ENCODE data around the gene RNF214.
A peak's percentile ranks its signal among the peaks of the same experiment; 100 is the strongest.

Gene RNF214

GRCh38 chr11:117282956-117283355, 50.5 kb downstream of the RNF214 start:
- no peak for DNase-seq (ENCODE audit: low read depth)

GRCh38 chr11:117284053-117284452, 51.6 kb downstream of the RNF214 start:
- no peak for DNase-seq (ENCODE audit: low read depth)

- DNase-seq (ENCODE audit: low read depth), result no peak
These were observed 54.1 kb downstream of the RNF214 start for GRCh38 chr11:117286588-117286987.

- no peak for DNase-seq (ENCODE audit: low read depth)
These were observed 55.2 kb downstream of the RNF214 start for GRCh38 chr11:117287668-117288067.

- no peak for DNase-seq (ENCODE audit: low read depth)
These were observed 57.3 kb downstream of the RNF214 start for GRCh38 chr11:117289795-117290194.

GRCh38 chr11:117290809-117291396, 58.4 kb downstream of the RNF214 start, which contains the start of gene BACE1-AS:
Gene BACE1-AS (plus strand): TSS chr11:117291346.
- no peak for DNase-seq (ENCODE audit: low read depth)

DNA sequence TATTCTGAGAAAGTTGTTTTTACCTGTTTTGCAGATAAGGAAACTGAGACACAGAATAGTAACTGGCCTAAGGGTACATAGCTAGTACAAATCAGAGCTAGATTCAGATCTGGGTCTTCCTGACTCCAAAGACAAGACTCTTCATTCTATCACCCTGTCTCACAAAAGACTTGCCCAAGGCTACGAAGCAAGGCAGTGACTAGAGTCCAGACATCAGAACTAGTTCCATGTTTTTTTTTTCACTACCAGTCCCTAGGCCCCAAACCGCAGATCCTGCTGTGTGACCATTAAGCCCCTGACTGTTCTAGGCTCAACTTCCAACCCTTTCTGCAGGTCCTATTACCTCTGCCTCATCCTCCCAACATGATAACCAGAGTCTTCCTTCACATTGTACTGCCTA, 60.1 kb downstream of the RNF214 start:
- no peak for DNase-seq (ENCODE audit: low read depth)

- no peak for DNase-seq (ENCODE audit: low read depth)
These were observed 63.1 kb downstream of the RNF214 start for GRCh38 chr11:117295438-117296137.

DNA sequence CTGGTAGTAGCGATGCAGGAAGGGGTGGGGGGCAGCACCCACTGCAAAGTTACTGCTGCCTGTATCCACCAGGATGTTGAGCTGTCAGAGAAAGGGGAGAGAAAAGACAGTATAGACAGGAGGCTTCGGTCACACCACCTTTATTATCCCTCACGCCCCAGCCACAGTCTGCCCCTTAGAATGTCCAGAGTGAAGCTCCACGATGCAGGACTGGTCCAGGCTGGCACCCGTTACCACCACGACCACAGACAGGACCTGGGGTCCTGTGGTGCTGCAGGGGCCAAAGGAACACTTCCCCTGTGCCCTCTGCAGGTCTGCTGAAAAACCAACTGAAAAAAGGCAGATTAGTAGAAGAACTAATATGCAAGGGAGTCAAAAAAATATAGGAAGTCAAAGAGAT, 64.4 kb downstream of the RNF214 start:
- DNase-seq (ENCODE audit: low read depth), result no peak

- no peak for DNase-seq (ENCODE audit: low read depth)
These were observed 65.7 kb downstream of the RNF214 start for GRCh38 chr11:117298195-117298594.

DNA sequence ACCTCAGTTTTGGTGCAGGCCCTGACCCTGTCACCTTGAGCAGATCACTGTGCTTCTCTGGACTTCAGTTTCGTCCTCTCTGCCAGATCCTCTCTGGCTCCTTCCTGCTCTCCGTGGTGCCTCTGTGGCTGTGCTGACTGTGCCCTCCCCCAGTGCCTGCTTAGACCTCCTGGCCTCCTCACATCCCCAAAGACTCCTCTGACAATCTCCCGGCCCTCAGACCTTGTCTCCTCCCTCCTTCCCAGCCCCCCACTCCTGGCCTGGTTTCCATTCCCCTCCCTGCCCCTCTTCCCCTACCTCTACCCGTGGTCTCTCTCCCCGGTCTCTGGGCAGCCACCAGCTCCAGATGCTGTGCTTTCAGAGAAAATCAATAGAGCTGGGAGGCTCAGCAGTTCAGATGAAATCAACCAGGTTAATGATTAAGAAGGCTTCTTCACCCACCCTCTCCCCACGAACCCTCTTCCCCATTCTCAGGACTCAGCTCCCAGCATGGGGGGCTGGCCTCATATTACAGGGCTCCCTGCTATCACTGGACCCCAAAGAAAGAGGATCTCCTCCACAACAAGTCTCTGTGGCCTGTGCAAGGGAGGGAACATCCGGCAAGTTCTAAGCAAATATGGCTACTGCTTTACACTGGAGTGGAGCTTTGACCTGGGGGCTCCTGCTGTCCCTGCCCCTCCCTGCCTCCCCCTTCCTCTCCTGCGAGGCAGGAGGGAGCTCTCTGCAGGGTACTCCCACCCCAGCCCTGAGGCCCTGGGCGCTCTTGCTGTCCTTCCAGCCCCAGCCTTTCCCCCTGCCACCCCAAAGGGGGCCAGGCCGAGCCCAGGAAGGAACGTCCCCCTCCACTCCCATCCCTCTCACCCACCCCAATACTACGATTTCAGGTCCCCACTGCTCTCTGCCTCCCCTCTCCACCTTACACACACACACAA, 67.1 kb downstream of the RNF214 start:
- no peak for DNase-seq (ENCODE audit: low read depth)

DNA sequence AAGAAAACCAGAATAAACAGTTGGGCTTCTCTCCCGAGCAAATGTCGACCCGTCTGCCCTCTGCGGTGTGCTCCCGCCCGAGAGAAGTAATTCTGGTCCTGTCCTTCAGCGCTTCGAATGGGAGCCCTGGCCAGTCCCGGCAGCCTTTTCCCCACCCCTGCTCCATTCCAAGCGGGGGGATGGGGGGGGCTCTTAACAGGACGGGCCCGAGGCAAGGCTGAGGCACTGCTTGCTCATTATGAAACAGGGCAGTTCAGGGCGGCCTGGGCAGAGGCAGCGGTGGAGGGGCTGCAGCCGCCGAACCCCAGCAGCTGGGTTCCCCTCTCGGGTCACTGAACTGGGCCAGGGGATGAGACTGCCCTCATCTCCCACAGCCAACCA, 67.8 kb downstream of the RNF214 start:
- DNase-seq (ENCODE audit: low read depth), result no peak

- DNase-seq (ENCODE audit: low read depth), result no peak
These were observed 68.3 kb downstream of the RNF214 start for GRCh38 chr11:117300773-117301172.

- DNase-seq (ENCODE audit: low read depth), result no peak
These were observed 69.8 kb downstream of the RNF214 start for GRCh38 chr11:117302228-117302627.

- no peak for DNase-seq (ENCODE audit: low read depth)
These were observed 70.6 kb downstream of the RNF214 start for GRCh38 chr11:117303101-117303500.

GRCh38 chr11:117303646-117304315, 71.3 kb downstream of the RNF214 start:
- no peak for DNase-seq (ENCODE audit: low read depth)

DNA sequence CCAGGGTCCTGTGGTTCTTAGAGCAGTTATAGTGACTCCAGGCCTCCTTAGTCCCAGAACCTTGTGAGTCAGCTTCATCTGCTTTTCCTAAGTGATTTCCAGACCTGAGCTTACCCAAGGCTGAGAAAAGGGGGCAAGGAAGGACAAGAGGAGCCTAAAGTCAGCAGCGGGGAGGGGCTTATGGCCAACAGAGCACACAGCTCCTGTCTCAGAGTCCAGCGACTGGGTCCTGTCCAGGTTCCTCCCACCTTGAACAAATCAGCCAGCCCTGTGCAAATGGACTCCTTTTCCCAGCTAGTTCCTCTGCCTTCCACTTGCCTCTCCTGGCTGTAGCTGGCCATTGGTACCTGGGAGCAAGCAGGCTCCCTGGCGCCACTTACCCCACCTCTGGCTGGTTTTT, 72.7 kb downstream of the RNF214 start:
- no peak for DNase-seq (ENCODE audit: low read depth)

DNA sequence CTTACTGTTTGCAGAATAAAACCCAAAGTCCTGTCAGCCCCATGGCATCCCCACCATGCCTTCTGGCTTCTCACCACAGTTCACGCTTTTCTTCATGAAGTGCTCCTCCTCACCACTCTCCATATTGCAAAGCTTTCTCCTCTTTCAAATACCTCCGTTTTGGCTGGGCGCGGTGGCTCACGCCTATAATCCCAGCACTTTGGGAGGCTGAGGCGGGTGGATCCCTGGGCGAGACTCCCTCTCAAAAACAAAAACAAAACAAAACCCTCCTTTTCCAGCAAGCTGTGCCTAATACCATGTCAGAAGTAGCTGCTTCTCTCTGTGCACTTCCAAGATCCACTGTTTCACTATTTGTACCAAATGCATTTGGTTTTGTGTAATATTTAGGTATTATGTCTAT, 76.8 kb downstream of the RNF214 start:
- no peak for DNase-seq (ENCODE audit: low read depth)

GRCh38 chr11:117313091-117313490, 80.6 kb downstream of the RNF214 start:
- no peak for DNase-seq (ENCODE audit: low read depth)

DNA sequence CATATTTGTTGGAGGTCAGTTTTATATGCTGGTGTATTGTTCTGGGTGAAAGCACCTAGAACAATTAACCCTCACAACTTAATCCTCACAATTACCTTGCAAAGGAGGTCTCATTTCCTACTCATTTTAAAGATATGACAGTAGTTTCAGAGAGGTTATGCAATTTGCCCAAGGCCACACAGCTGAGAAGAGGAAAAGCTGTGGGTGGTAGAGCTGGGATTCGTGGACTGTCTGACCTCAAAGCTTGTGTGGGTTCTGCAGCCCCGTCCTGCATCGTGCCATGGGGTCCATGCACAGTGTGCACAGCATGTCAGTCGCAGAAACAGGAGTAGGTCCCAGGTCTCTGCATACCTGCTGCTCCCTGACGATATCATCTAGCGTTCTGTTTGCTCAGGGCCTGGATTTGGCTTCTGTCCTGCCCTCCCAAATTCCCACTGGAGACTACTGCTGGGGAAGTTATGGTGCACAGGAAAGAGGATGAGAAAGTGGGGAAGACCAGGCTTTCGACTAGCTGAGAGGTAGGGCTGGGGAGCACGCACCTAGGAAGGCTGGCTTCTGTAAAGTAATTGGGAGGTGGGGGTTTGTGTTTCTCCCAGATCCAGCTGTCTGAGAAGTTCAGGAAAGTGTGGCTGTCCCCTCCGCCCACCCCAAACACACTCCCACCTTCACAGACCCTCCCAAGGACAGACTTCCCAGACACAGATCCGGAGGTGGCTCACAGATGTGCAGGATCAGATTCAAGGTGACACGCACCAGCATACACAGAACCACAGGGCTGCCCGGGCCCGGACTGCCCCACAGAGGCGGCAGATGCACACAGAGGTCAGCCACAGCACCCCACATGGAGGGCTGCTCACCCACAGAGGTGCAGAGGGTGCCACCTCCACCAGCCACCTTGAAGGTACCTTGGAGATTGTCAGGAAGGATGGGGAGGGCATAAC, 81.6 kb downstream of the RNF214 start:
- DNase-seq (ENCODE audit: low read depth), result no peak

GRCh38 chr11:117314840-117315239, 82.4 kb downstream of the RNF214 start:
- peak; percentile 21 for DNase-seq (ENCODE audit: low read depth)

All from ELR (cell line).